GM04504 (cell line): Measurements from ENCODE around the gene FABP6.
"Not testable (repeated sequence)": the region's sequence is repeated elsewhere in the genome, so short reads cannot be mapped to it uniquely, and the experiment has no call there.

Experiments
- DNase-seq: peaks from one replicate; pipeline ENCODE4 v3.0.0-alpha.2; 2012; ENCODE audit warnings: low read depth

Gene FABP6

GRCh38 chr5:160221082-160221481 is 8.2 kb upstream of the FABP6 start:
- DNase-seq: no peak

GRCh38 chr5:160227012-160227411 is 2.3 kb upstream of the FABP6 start:
- no peak for DNase-seq

- DNase-seq: peak; percentile 7
Observed at GRCh38 chr5:160230686-160231527, 1.6 kb downstream of the FABP6 start.

GRCh38 chr5:160231783-160232342 is 2.6 kb downstream of the FABP6 start:
- no peak for DNase-seq

DNA sequence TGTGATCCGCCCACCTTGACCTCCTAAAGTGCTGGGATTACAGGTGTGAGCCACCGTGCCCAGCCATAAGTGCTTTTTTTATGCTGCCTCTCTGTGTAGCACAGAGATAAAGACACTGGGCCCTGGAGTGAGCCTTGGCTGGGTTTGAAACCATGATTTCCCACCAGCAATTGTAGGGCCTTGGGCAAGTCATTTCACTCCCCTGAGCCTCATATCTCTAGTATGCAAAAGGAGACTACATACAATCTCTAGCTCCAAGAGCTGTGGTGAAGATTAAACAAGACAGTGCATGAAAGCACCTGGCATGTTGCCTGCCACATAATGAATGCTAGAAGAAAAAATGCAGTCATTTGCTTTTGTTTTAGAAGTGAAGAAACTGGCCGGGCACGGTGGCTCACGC is 3.9 kb downstream of the FABP6 start:
- DNase-seq: no peak

DNA sequence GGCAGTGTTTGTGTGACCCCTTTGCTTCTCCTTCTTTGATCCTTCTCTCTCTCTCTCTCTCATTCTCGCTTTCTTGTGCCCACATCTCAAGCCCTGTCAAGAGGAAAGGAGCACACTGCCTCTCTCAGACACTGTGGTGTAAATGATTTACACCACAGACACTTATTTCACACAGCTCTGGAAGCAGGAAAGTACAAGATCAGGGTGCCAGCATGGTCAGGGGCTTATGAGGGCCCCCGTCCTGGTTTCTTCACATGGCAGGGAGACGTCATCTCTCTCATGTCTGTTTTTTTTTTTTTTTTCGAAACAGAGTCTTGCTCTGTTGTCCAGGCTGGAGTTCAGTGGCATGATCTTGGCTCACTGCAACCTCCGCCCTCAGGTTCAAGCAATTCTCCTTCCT is 6.4 kb downstream of the FABP6 start:
- DNase-seq: no peak

GRCh38 chr5:160237571-160238093 is 8.3 kb downstream of the FABP6 start:
- DNase-seq: no peak

DNA sequence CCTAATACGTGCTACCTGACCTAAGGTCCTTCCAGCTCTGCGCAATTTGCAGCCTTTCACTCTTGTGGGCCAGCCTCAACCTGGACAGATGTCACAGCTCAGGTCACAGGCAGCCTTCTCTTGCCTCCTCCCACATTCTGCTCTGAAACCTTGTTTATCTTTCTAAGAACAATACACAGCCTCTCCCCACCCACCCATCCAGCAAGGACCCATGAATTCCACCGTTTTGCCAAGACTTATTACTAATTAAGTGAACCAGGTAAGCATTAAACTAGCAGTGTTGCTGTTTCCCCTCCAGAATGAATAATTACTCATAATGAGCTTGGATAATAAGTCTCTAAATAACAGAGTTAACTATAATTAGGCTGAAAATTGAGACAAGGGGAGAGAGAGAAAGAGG is 11.0 kb downstream of the FABP6 start:
- DNase-seq: no peak

GRCh38 chr5:160242145-160242544 is 12.8 kb downstream of the FABP6 start:
- no peak for DNase-seq

GRCh38 chr5:160245506-160246086 is 16.3 kb downstream of the FABP6 start:
- DNase-seq: no peak

GRCh38 chr5:160249570-160249969 is 20.3 kb downstream of the FABP6 start:
- not testable (repeated sequence) for DNase-seq

DNA sequence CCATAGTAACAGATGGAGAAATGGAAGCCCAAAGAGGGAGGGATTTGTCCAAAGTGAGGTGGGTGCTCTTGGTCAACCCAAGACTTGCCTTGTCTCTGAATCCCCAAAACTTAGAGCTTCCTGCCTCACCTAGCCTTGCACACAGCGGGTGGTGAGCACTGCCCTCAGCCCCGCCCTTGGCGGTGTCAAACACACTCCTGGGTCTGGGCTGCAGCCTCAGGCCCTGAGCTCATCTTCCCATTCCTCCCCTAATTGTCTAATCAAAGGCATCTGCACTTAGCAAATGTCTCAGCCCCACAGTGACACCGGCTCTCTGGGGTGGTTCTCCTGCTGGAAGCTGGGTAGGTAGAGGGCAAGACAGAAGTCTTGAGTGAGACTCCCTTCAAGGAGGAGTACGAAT is 20.9 kb downstream of the FABP6 start:
- no peak for DNase-seq

DNA sequence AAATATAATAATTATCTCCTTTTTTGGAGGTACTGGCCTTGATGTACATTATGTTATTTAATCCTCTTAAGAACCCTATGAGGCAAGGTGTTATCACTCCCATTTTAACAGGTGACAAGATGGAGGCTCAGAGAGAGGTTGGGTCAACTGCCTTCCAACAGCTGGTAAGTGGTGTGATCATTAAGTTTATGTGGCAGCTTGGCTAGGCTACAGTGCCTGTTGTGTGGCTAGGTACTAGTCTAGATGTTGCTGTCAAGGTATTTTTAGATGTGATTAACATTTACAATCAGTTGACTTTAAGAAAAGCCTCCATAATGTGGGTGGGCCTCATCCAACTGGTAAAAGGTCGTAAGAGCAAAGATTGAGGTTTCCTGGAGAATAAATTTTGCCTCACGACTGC is 21.5 kb downstream of the FABP6 start:
- no peak for DNase-seq

GRCh38 chr5:160251406-160252155 is 22.3 kb downstream of the FABP6 start:
- DNase-seq: no peak

- no peak for DNase-seq
Observed at GRCh38 chr5:160252916-160253315, 23.6 kb downstream of the FABP6 start.

DNA sequence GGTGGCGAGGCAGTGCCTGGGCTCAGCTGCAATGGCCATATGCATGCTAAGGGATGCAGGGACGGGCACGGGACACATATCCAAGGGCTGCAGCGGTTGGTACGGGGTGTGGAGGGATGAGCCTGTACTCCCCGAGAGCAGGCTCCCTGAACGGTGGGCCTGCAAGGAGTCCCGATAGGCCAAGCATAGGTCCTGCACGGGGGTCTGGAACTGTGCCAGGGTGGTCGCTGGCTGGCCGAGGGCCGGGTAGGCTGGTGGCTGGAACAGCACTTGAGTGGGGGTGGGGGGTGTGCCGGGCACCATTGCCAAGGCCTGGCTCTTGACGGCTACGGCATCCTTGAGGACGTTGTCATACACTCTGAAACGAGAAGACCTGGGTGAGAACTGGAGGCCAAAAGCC is 24.1 kb downstream of the FABP6 start:
- no peak for DNase-seq

DNA sequence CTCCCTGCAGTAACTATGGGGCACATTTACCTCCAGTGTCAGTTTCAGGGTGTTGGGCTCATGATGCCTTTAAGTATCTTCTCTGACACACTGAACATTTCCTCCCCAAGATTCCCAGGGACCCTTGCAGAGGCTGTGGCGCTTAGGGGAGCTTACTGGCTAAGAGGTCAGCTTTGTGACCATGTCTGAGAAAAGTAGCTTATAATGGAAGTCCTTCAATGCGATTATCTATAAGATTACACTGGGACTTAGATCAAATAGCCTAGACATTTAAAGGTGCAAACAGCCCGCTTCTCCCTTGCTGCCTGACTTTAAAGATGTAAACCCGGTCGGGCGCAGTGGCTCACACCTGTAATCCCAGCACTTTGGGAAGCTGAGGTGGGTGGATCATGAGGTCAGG is 25.4 kb downstream of the FABP6 start:
- DNase-seq: no peak

GRCh38 chr5:160259341-160259740 is 30.0 kb downstream of the FABP6 start:
- no peak for DNase-seq

DNA sequence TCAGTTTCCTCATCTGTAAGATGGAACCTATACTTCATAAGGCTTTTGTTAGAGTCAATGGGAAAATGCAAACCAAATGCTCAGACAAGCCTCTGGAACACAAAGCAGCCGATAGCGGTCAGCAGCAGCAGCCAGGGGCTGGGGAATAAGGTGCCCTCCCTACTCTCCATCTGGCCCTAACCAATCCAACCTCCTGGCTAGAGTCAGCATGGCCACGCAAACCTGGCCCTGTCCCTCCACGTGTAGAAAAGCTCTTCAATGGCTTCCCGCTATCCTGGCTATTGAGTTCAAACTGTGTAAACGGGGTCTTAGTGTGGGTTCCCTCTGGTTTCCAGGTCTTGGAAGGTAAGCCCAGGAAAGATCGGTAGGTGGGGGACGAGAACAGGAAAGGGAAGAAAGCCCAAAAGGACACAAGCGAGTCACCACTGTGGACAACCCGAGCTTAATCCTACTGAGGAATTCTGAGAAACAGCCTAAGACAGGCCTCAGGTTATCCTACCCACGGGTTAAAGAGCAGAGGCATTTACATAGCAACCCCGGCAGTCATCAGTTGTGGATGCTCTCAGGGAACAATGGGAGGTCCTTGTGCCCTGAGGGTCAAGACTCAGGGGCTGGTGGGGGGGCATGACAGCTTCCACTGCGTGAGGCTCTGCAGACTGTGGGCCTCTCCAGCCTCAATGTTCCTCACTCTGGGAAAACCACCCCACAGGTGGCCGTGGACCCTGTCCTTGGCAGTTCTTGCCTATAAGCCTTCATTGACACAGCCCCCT is 30.9 kb downstream of the FABP6 start:
- DNase-seq: no peak

GRCh38 chr5:160260881-160261815 is 31.8 kb downstream of the FABP6 start:
- DNase-seq: no peak
